NCI-H526 (cell line): ENCODE data around the gene LIMK2.
A peak's percentile ranks its signal among the peaks of the same experiment; 100 is the strongest.
"Not testable (repeated sequence)": the region's sequence is repeated elsewhere in the genome, so short reads cannot be mapped to it uniquely, and the experiment has no call there.

ENCODE experiments used
- DNase-seq, 2 experiments: peaks; one replicate each; lab custom pipeline; 2025; lab: John Stamatoyannopoulos, UW

The LIMK2 gene

DNA sequence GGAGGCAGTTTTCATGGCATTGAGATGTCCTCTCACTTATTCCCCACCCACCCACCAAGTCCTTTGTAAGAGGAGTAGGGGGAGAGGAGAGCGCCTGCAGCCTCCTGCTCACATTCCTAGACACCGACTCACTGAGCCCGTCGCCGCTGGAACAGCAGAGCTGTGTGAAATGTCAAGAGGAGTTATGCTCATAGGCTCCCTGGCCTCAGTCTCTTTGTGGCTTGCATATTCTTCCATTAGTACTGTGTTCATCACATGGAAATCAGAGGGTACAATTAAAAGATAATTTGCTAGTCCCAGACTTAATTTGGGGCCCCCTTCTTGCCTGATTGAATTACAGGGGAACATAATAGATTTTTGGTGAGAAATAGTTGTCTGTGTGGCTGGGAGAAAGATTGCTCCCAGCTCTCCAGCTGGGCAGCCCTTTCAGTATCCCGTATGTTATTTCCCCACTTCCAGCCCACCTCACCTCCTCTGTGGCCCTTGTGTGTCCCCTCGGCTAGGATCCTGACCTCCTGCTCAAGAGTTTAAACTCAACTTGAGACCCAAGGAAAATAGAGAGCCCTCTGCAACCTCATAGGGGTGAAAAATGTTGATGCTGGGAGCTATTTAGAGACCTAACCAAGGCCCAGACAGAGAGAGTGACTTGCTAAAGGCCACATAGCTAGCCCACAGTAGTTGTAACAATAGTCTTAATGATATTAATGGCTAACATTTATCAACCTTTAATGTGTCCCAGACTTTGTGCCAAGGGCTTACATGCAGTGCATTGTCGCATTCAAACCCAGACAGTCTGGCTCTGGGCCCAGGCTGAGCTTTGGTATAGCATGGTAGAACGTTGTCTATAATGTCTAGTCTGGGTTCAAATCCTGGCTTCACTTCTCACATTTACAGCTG, 32.2 kb downstream of the LIMK2 start:
- DNase-seq = no peak

GRCh38 chr22:31244943-31245451, 32.9 kb downstream of the LIMK2 start:
- DNase-seq = no peak

DNA sequence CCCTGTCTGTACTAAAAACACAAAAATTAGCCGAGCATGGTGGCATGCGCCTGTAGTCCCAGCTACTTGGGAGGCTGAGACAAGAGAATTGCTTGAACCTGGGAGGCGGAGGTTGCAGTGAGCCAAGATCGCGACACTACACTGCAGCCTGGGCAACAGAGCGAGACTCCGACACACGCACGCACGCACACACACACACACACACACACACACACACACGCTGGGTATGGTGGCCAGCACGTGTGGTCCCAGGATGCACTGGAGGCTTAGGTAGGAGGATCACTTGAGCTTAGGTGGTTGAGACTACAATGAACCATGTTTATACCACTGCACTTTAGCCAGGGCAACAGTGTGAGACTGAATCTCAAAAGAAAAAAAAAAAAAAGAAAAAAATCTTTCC, 33.9 kb downstream of the LIMK2 start:
- not testable (repeated sequence) for DNase-seq

GRCh38 chr22:31246687-31247086, 34.6 kb downstream of the LIMK2 start:
- DNase-seq = no peak

DNA sequence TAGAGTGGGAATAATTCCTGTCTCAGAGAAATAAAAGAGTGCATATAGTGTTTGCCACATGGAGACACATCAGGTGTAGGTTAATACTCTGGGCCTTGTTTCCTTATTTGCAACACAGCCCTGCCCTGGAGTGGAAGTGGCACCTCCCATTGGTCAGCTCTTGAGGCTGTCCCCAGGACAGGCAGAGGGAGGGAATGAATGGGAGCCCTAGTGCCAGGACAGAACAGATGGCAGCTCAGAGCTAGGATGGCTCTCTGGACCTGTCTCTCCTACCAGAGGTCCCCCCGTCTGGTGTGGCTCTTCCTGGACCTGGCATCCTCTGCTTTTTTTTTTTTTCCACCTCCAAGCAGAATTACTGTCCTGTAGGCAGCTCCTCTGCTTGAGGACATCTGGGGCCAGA, 35.6 kb downstream of the LIMK2 start:
- no peak for DNase-seq

DNA sequence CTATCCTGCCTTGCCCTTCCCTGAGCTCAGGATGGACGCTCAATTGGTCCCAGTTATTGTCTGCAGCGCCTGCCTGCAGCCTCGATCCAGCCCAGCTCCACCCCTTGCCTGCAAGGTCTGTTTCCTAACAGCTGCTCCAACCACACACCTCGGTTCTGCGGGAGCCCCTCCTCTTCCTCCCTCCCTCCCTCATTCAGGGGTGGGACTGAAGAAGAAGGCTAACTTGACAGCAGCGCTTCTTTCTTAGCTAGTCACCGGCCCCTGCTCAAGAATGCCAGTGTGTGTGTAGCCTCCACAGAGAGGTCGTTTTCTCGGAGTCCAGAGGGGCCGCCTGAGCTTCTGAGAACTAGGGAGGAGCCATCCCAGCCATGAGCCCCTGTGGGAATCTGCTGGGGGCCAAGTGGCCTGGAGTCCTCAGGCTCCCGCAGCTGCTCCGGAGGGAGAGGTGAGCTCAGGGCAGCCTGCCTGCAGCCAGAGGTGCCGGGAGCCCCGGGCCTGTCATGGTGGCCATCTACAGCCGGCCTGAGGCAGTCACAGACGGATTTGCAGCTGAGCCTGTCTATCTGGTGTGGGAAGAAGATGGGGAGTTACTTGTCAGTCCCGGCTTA, 36.1 kb downstream of the LIMK2 start:
- DNase-seq = peak in 1 of 2 experiments; percentile 61

DNA sequence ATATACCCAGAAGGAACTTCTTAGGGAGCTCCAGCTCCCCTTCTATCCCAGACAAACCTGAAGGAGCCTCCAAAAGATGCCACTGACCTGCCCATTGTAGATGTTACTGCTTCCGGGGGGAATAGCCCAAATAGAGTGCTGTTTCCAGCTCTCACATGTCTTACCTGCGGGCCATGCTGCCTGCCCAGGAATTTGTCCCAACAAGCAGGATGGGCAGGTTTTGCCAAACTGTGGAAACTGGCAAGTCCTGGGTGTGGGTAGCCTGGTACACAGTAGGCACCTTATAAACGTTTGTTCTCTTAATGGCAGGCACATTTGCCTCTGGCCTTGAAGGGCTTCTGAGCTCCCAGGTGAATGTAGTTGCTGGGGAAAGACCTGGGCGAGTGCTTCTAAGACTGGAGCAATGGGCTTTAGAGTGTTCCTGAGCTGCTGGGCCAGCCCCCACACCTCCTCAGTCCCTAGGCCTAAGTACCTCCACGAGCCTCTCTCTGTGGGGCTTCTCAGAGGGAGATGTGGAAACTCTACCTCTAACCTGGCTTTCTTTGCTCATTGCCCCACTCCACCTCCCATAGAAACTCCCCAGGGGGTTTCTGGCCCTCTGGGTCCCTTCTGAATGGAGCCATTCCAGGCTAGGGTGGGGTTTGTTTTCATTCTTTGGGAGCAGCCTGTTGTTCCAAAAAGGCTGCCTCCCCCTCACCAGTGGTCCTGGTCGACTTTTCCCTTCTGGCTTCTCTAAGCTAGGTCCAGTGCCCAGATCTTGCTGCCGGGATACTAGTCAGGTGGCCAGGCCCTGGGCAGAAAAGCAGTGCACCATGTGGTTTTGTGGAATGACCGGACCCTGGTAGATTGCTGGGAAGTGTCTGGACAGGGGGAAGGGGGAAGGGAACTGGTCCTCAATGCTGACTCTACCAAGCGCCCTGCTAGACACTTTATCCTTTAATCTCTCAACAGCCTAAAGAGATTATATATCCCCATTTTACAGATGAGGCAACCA, 37.2 kb downstream of the LIMK2 start:
- no peak for DNase-seq

- DNase-seq = peak; percentile 55 to 72
These were observed 38.9 kb downstream of the LIMK2 start for GRCh38 chr22:31250740-31251600.

- DNase-seq = peak; percentile 83 to 90
These were observed 41.9 kb downstream of the LIMK2 start for GRCh38 chr22:31253949-31254348.

DNA sequence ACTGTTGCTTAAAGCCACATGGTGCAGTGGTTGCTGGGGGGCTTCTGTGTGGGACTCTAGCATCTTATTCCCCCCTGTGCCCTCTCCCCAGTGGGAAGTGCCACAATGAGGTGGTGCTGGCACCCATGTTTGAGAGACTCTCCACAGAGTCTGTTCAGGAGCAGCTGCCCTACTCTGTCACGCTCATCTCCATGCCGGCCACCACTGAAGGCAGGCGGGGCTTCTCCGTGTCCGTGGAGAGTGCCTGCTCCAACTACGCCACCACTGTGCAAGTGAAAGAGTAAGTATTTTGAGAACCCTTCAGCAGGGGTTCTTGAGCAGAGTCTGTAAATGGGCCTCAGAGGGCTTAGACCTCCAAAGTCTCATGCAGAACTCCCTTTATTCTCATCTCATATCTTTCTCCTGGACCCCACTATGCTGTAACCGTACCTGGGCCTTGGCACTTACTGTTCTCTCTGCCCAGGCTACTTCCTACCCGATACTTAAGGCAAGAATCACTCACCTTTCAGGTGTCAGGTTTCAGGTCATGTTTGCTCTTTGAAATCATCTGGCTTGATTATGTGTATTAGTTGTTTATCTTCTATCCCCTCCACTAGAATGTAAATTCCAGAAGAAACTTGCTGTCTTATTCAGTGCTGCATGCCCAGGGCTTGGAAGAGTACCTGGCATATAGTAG, 47.8 kb downstream of the LIMK2 start:
- DNase-seq = no peak

- DNase-seq = no peak
These were observed 48.4 kb downstream of the LIMK2 start for GRCh38 chr22:31260474-31260856.

DNA sequence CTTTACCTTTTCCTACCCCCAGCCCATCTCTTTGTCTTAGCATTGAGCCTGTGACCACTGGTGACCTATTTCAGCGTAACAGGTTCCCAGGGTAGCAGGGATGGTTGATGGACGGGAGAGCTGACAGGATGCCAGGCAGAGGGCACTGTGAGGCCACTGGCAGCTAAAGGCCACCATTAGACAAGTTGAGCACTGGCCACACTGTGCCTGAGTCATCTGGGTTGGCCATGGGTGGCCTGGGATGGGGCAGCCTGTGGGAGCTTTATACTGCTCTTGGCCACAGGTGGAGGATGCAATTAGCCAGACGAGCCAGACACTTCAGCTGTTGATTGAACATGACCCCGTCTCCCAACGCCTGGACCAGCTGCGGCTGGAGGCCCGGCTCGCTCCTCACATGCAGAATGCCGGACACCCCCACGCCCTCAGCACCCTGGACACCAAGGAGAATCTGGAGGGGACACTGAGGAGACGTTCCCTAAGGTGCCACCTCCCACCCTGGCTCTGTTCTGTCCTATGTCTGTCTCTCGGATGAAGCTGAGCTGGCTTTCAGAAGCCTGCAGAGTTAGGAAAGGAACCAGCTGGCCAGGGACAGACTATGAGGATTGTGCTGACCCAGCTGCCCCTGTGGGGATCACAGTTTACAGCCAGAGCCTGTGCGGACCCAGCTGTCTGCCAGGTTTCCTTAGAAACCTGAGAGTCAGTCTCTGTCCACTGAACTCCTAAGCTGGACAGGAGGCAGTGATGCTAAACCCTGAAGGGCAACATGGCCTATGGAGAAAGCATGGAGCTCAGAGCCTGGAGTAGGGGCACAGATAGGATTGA, 50.4 kb downstream of the LIMK2 start:
- no peak for DNase-seq

GRCh38 chr22:31263896-31264640, 52.0 kb downstream of the LIMK2 start:
- DNase-seq = no peak

GRCh38 chr22:31268281-31268680, 56.2 kb downstream of the LIMK2 start:
- DNase-seq = no peak

DNA sequence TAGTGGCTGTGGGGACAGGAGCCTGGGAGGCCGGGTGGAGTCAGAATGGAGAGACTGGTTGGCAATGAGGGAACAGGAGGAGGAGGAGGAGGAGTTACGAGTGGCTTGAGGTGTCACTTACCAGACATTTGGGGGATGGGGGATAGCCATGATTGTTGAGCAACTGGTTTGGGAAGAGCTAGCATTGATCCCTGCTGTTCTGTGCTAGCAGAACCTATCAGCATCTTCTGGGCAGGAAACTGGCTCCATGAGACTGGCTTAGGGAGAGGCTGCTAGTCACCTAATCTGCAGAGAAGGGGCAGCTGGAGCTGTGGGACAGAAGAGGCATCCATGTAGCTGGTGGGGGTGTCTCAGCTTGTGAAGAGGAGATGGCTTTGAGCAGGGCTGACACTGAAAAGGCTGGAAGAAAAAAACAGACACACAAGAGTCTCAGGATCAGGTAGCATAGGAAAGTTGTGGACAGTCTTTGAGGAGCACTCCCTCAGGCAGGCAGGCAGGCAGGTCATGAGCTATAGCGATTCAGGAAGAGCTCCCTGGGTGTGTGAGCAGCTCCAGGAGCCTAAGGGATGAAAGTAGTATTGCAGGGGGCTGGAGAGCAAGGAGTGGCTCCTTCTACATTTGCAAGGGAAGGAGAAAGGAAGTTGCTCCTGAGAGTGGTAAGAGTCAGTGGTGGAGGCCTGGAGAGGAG, 57.9 kb downstream of the LIMK2 start:
- no peak for DNase-seq

DNA sequence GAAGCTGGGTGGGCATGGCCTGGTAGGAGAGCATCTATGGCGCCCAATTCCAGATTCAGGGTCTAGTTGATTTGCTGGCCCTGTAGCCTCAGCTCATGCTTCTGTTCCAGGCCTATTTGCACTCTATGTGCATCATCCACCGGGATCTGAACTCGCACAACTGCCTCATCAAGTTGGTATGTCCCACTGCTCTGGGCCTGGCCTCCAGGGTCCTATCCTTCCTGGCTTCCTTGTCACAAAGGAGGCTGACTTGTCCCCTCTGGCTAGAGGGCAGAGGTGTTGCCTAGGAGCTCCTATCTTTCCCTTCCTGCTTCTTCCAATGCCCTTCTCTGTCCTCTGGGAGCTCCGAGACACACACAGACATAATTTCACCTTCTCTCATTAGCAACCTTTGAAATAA, 58.9 kb downstream of the LIMK2 start:
- no peak for DNase-seq

DNA sequence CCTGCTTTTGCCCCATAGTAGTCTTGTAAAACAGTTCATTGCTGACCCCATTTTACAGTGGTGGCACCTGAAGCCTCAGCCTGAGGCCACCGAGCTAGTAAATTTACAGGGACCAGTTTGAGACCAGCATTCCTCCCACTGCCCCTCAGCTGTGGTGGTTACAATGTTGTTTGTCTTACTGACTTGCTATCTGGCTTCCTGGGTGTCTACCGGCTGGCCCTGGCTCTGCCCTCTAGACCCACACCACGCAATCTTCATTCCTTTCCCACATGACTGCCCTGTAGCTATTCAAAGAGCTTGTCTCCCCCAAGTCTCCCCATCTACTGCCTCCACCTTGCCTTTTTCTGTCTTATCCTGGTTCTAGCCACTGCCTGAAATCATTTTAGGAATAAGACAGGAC, 59.4 kb downstream of the LIMK2 start:
- no peak for DNase-seq
